HG02642 (cell line): Measurements from ENCODE around the gene ACACA.
"Not testable (repeated sequence)": the region's sequence is repeated elsewhere in the genome, so short reads cannot be mapped to it uniquely, and the experiment has no call there.

Source experiments
- ATAC-seq: cut with Tn5 transposase; IDR thresholded peaks from one replicate; pipeline ENCODE4 v1.9.1; 2021; ENCODE audit warnings: mild to moderate bottlenecking; ENCODE audit not compliant: unreplicated experiment, poor library complexity

Gene ACACA

GRCh38 chr17:37086334-37086733 is 320.3 kb downstream of the ACACA start:
- ATAC-seq = no peak

GRCh38 chr17:37084372-37084771 is 322.3 kb downstream of the ACACA start:
- no peak for ATAC-seq

GRCh38 chr17:37083456-37083855 is 323.2 kb downstream of the ACACA start:
- no peak for ATAC-seq

GRCh38 chr17:37082985-37083384 is 323.7 kb downstream of the ACACA start:
- no peak for ATAC-seq

GRCh38 chr17:37082311-37082860 is 324.2 kb downstream of the ACACA start:
- no peak for ATAC-seq

- no peak for ATAC-seq
These were observed 325.3 kb downstream of the ACACA start for GRCh38 chr17:37081287-37081686.

GRCh38 chr17:37079735-37080134 is 326.9 kb downstream of the ACACA start:
- ATAC-seq = no peak

GRCh38 chr17:37079065-37079708 is 327.4 kb downstream of the ACACA start:
- ATAC-seq = no peak

- ATAC-seq = not testable (repeated sequence)
These were observed 333.2 kb downstream of the ACACA start for GRCh38 chr17:37073464-37073863.

GRCh38 chr17:37069087-37069486 is 337.5 kb downstream of the ACACA start:
- ATAC-seq = no peak

- no peak for ATAC-seq
These were observed 338.4 kb downstream of the ACACA start for GRCh38 chr17:37068266-37068665.

- ATAC-seq = no peak
These were observed 339.0 kb downstream of the ACACA start for GRCh38 chr17:37067555-37068111.

GRCh38 chr17:37066322-37067255 is 340.0 kb downstream of the ACACA start:
- ATAC-seq = no peak

GRCh38 chr17:37065486-37066321 is 340.9 kb downstream of the ACACA start:
- no peak for ATAC-seq

GRCh38 chr17:37064956-37065355 is 341.7 kb downstream of the ACACA start:
- no peak for ATAC-seq

GRCh38 chr17:37064206-37064605 is 342.4 kb downstream of the ACACA start:
- no peak for ATAC-seq

- no peak for ATAC-seq
These were observed 344.6 kb downstream of the ACACA start for GRCh38 chr17:37062021-37062420.

- ATAC-seq = no peak
These were observed 345.7 kb downstream of the ACACA start for GRCh38 chr17:37060928-37061327.

GRCh38 chr17:37060094-37060493 is 346.5 kb downstream of the ACACA start:
- ATAC-seq = no peak

- no peak for ATAC-seq
These were observed 347.1 kb downstream of the ACACA start for GRCh38 chr17:37059493-37059892.
